Keratinocyte (primary cell): ENCODE data around the gene HCK. TPM values are rescaled to one million over a fixed set of nuclear protein-coding genes. Genes with fewer than 3 reads are reported as not detected.

Source experiments
- DNase-seq: peaks from one replicate; pipeline ENCODE4 v3.0.0-alpha.2; 2011; ENCODE audit warnings: low read depth, missing footprints, low spot score
- FAIRE-seq: peaks from 2 replicates; lab custom pipeline; 2011; peaks lifted over from hg19 to GRCh38; lab: Jason Lieb, UNC
- H2AFZ ChIP-seq: 2 replicates; pipeline ENCODE4 v1.6.0; 2012; ENCODE audit warnings: low read length, control low read depth, inconsistent platforms; ENCODE audit not compliant: control insufficient read depth
- H3K27ac ChIP-seq: 2 replicates; pipeline ENCODE4 v1.5.1; 2011; ENCODE audit warnings: low read length; ENCODE audit not compliant: control insufficient read depth, insufficient read depth
- H3K27me3 ChIP-seq: 3 replicates; pipeline ENCODE4 v1.6.0; 2011; ENCODE audit warnings: low read length; ENCODE audit not compliant: control insufficient read depth, insufficient read depth; ENCODE audit errors: extremely low read depth
- H3K36me3 ChIP-seq, 2 experiments: 2 replicates in 1 of 2; 3 replicates in 1 of 2; pipeline ENCODE4 v1.5.1; 2011; ENCODE audit warnings: low read length in 2 of 2, mild to moderate bottlenecking in 1 of 2; ENCODE audit not compliant: control insufficient read depth in 2 of 2, insufficient read depth in 2 of 2; ENCODE audit errors: extremely low read depth in 1 of 2
- H3K4me1 ChIP-seq: 3 replicates; pipeline ENCODE4 v1.5.1; 2011; ENCODE audit warnings: low read length; ENCODE audit not compliant: control insufficient read depth, insufficient read depth; ENCODE audit errors: extremely low read depth
- H3K4me2 ChIP-seq: 3 replicates; pipeline ENCODE4 v1.6.0; 2011; ENCODE audit warnings: low read depth, low read length; ENCODE audit not compliant: control insufficient read depth, insufficient read depth; ENCODE audit errors: extremely low read depth
- H3K4me3 ChIP-seq, 3 experiments: fragments of 200-600 bp in 1 of 3; sonication (generic) in 1 of 3; 2 replicates in 2 of 3; 3 replicates in 1 of 3; pipeline ENCODE4 v1.5.1; 2011 to 2016; ENCODE audit warnings: low read length in 3 of 3, mild to moderate bottlenecking in 3 of 3, control low read depth in 2 of 3, inconsistent platforms in 1 of 3, low read depth in 1 of 3, mixed read lengths in 1 of 3, mixed run types in 1 of 3, moderate library complexity in 1 of 3; ENCODE audit not compliant: control insufficient read depth in 2 of 3, insufficient read depth in 2 of 3; ENCODE audit errors: extremely low read depth in 1 of 3
- H3K79me2 ChIP-seq: 2 replicates; pipeline ENCODE4 v1.6.0; 2012; ENCODE audit warnings: low read length; ENCODE audit not compliant: control insufficient read depth, insufficient read depth
- H3K9ac ChIP-seq: 3 replicates; pipeline ENCODE4 v1.6.0; 2011; ENCODE audit warnings: low read length; ENCODE audit not compliant: control insufficient read depth, insufficient read depth; ENCODE audit errors: extremely low read depth
- H3K9me1 ChIP-seq: 3 replicates; pipeline ENCODE4 v1.6.0; 2011; ENCODE audit warnings: low read length; ENCODE audit not compliant: control insufficient read depth, insufficient read depth; ENCODE audit errors: extremely low read depth
- H3K9me3 ChIP-seq: 2 replicates; pipeline ENCODE4 v1.5.1; 2012; ENCODE audit warnings: low read depth, low read length; ENCODE audit not compliant: control insufficient read depth
- H4K20me1 ChIP-seq: 3 replicates; pipeline ENCODE4 v1.6.0; 2011; ENCODE audit warnings: low read length; ENCODE audit not compliant: control insufficient read depth, insufficient read depth; ENCODE audit errors: extremely low read depth
- EZH2 ChIP-seq: IDR thresholded peaks from one replicate; pipeline ENCODE4 v1.6.1; 2012; ENCODE audit warnings: inconsistent platforms, mild to moderate bottlenecking, low read length, moderate library complexity
- dilution Hi-C: fragments of 300-500 bp; cut with MboI; formaldehyde crosslinking; loops from one replicate; pipeline ENCODE4 v1.7.0; 2020; ENCODE audit warnings: low sequenced_read_pairs; ENCODE audit not compliant: extremely low pct_ligation_motif_present
- polyA plus RNA-seq, 5 experiments: library from polyadenylated mRNA; depleted of rRNA in 3 of 5; stranded (reverse) in 3 of 5; stranded (forward) in 1 of 5; unstranded in 1 of 5; fragments of >200 nt; gene quantifications; 1 replicate in 1 of 5; 2 replicates in 3 of 5; 3 replicates in 1 of 5; pipeline versions ENCODE4 v1.2.1 to v1.2.3, GENCODE V29; 2011 to 2012; ENCODE audit warnings: missing spikeins in 2 of 5, low read depth in 1 of 5, low replicate concordance in 1 of 5
- TF ChIP-seq, protein P1 (sequence below), 3 experiments: IDR thresholded peaks in 1 of 3; conservative IDR thresholded peaks in 1 of 3; optimal IDR thresholded peaks in 1 of 3; 2 replicates in 2 of 3; 3 replicates in 1 of 3; pipeline versions ENCODE3 to v1.5.1; 2011; ENCODE audit warnings: low read length in 3 of 3, mild to moderate bottlenecking in 3 of 3, moderate library complexity in 2 of 3, control low read depth in 1 of 3, inconsistent platforms in 1 of 3; ENCODE audit not compliant: insufficient read depth in 2 of 3; ENCODE audit errors: extremely low read depth in 1 of 3

HCK gene
- polyA plus RNA-seq, 1 donor (not counting 4 experiments of a cell fraction or from before 2014, with no cell fraction given) = not detected

DNA sequence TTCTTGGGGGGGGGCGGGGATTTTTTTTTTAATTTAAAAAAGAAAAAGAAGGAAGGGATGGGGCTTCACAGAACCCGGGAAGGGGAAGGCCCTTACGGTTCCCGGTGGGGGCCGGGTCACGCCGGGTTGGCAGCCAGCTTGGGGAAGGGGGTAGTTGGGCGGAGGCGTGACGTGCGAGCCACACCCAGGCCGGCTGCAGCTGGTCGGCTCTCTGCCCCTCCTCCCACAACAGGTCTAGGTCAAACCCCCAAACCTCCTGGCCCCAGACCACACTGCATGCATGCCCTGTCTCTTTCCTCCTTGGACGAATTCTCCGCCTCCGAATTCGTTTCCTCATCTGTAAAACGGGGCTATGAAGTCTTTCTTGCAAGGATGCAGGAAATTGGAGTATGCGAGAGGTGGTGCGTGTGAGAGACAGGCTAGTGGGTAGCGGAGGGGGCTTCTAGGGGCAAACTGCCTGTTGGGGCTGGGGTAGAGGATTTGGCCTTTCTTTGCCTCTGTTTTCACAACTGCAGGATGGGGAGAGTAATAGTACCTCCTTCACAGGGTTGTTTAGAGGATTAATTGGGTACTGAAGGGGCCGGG lies 828 bp downstream of the HCK start:
- no peak for DNase-seq
- dilution Hi-C loops = no loop called here
- Histone ChIP-seq H3K27me3 (peaks cover 47% of the 10 kb centered on the region), H3K4me2 (no peak overlapping the region), H3K79me2 (no peaks in the 10 kb centered on the region), H3K9me3 (no peaks in the 10 kb centered on the region), H3K4me1 (no peaks in the 10 kb centered on the region), H3K4me3 (no peak overlapping the region), H3K27ac (no peak overlapping the region), H3K9ac (no peak overlapping the region), H3K9me1 (no peaks in the 10 kb centered on the region), H4K20me1 (no peaks in the 10 kb centered on the region), H3K36me3 (no peaks in the 10 kb centered on the region), H2AFZ (no peak overlapping the region)
- FAIRE-seq = no peak
- TF ChIP-seq EZH2 = peak; percentile 77
- TF ChIP-seq, protein P1, sequence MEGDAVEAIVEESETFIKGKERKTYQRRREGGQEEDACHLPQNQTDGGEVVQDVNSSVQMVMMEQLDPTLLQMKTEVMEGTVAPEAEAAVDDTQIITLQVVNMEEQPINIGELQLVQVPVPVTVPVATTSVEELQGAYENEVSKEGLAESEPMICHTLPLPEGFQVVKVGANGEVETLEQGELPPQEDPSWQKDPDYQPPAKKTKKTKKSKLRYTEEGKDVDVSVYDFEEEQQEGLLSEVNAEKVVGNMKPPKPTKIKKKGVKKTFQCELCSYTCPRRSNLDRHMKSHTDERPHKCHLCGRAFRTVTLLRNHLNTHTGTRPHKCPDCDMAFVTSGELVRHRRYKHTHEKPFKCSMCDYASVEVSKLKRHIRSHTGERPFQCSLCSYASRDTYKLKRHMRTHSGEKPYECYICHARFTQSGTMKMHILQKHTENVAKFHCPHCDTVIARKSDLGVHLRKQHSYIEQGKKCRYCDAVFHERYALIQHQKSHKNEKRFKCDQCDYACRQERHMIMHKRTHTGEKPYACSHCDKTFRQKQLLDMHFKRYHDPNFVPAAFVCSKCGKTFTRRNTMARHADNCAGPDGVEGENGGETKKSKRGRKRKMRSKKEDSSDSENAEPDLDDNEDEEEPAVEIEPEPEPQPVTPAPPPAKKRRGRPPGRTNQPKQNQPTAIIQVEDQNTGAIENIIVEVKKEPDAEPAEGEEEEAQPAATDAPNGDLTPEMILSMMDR (optimal IDR thresholded peaks at IDR 0.05 in 1 of 3, IDR thresholded peaks at IDR 0.05 in 1 of 3, conservative IDR thresholded peaks at IDR 0.05 in 1 of 3; ENCODE audit: extremely low read depth in 1 of 3, insufficient read depth in 2 of 3, low read length in 3 of 3) = no peak

DNA sequence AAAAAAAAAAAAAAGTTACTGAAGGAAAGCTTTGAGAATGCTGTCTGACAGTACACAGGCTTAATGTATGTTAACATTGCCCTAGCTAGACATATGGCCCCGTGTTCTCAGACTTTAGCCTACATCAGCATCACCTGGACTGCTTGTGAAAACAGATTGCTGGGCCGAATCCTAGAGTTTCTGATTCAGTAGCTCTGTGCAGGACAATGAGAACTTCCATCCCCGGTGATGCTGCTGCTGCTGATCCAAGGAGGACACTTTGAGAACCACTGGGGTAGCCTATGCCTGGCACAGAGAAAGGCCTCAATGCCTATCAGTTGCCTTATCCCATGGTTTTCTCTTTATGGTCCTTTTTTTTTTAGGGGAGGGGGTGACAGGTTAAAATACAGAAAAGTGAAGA lies 1.6 kb downstream of the HCK start:
- Histone ChIP-seq H3K27ac (no peak overlapping the region), H3K4me2 (no peak overlapping the region), H3K4me3 (no peak overlapping the region), H2AFZ (no peak overlapping the region), H3K9ac (no peak overlapping the region), H4K20me1 (no peaks in the 10 kb centered on the region), H3K27me3 (peaks cover 52% of the 10 kb centered on the region), H3K4me1 (no peaks in the 10 kb centered on the region), H3K79me2 (no peaks in the 10 kb centered on the region), H3K9me1 (no peaks in the 10 kb centered on the region), H3K9me3 (no peaks in the 10 kb centered on the region), H3K36me3 (no peaks in the 10 kb centered on the region)
- dilution Hi-C loops = no loop called here
- no peak for DNase-seq
- FAIRE-seq = no peak
- TF ChIP-seq, protein P1 (optimal IDR thresholded peaks at IDR 0.05 in 1 of 3, IDR thresholded peaks at IDR 0.05 in 1 of 3, conservative IDR thresholded peaks at IDR 0.05 in 1 of 3; ENCODE audit: extremely low read depth in 1 of 3, insufficient read depth in 2 of 3, low read length in 3 of 3) = no peak
- TF ChIP-seq EZH2 = no peak
